ENCODE results near the gene GAMT.

GAMT gene

GRCh38 chr19:1377965-1378785 lies 23.2 kb downstream of the GAMT start:
- no peak for DNase-seq
- in situ Hi-C loops (cut with HindIII; ENCODE audit: low pct_ligation_motif_present, low pct_unique_long_range_greater_than_20kb, low sequenced_read_pairs): no loop called here

GRCh38 chr19:1377176-1377964 lies 24.0 kb downstream of the GAMT start:
- no peak for DNase-seq
- in situ Hi-C loops (cut with HindIII; ENCODE audit: low pct_ligation_motif_present, low pct_unique_long_range_greater_than_20kb, low sequenced_read_pairs): no loop called here

GRCh38 chr19:1376415-1376805 lies 24.9 kb downstream of the GAMT start:
- no peak for DNase-seq
- in situ Hi-C loops (cut with HindIII; ENCODE audit: low pct_ligation_motif_present, low pct_unique_long_range_greater_than_20kb, low sequenced_read_pairs): no loop called here

GRCh38 chr19:1374250-1374577 lies 27.1 kb downstream of the GAMT start:
- in situ Hi-C loops (cut with HindIII; ENCODE audit: low pct_ligation_motif_present, low pct_unique_long_range_greater_than_20kb, low sequenced_read_pairs): no loop called here
- no peak for DNase-seq

- DNase-seq: peak; percentile 66
- in situ Hi-C loops (cut with HindIII; ENCODE audit: low pct_ligation_motif_present, low pct_unique_long_range_greater_than_20kb, low sequenced_read_pairs): no loop called here
Observed at GRCh38 chr19:1373534-1374249, 27.6 kb downstream of the GAMT start.

- in situ Hi-C loops (cut with HindIII; ENCODE audit: low pct_ligation_motif_present, low pct_unique_long_range_greater_than_20kb, low sequenced_read_pairs): no loop called here
- no peak for DNase-seq
Observed at GRCh38 chr19:1373042-1373533, 28.3 kb downstream of the GAMT start.

- in situ Hi-C loops (cut with HindIII; ENCODE audit: low pct_ligation_motif_present, low pct_unique_long_range_greater_than_20kb, low sequenced_read_pairs): no loop called here
Observed at GRCh38 chr19:1370579-1371361, 30.6 kb downstream of the GAMT start.

GRCh38 chr19:1369214-1369805 lies 32.0 kb downstream of the GAMT start:
- in situ Hi-C loops (cut with HindIII; ENCODE audit: low pct_ligation_motif_present, low pct_unique_long_range_greater_than_20kb, low sequenced_read_pairs): no loop called here
- DNase-seq: no peak

More at GRCh38 chr19:1370579-1371361, 30.6 kb downstream of the GAMT start:
- peak; percentile 43 for DNase-seq

GRCh38 chr19:1366899-1367870 lies 34.2 kb downstream of the GAMT start:
- in situ Hi-C loops (cut with HindIII; ENCODE audit: low pct_ligation_motif_present, low pct_unique_long_range_greater_than_20kb, low sequenced_read_pairs): no loop called here
- DNase-seq: no peak

GRCh38 chr19:1366296-1366695 lies 35.0 kb downstream of the GAMT start:
- DNase-seq: no peak
- in situ Hi-C loops (cut with HindIII; ENCODE audit: low pct_ligation_motif_present, low pct_unique_long_range_greater_than_20kb, low sequenced_read_pairs): no loop called here

- DNase-seq: no peak
- in situ Hi-C loops (cut with HindIII; ENCODE audit: low pct_ligation_motif_present, low pct_unique_long_range_greater_than_20kb, low sequenced_read_pairs): no loop called here
Observed at GRCh38 chr19:1365319-1366269, 35.7 kb downstream of the GAMT start.

- no peak for DNase-seq
- in situ Hi-C loops (cut with HindIII; ENCODE audit: low pct_ligation_motif_present, low pct_unique_long_range_greater_than_20kb, low sequenced_read_pairs): no loop called here
Observed at GRCh38 chr19:1364070-1364704, 37.2 kb downstream of the GAMT start.

GRCh38 chr19:1363599-1363998 lies 37.7 kb downstream of the GAMT start:
- no peak for DNase-seq
- in situ Hi-C loops (cut with HindIII; ENCODE audit: low pct_ligation_motif_present, low pct_unique_long_range_greater_than_20kb, low sequenced_read_pairs): no loop called here

GRCh38 chr19:1362387-1363257 lies 38.7 kb downstream of the GAMT start:
- in situ Hi-C loops (cut with HindIII; ENCODE audit: low pct_ligation_motif_present, low pct_unique_long_range_greater_than_20kb, low sequenced_read_pairs): no loop called here
- no peak for DNase-seq

Measured in ACHN (cell line).